HG03432 (cell line): ENCODE results near the gene CCDC188.

Source experiments
- ATAC-seq: cut with Tn5 transposase; IDR thresholded peaks from one replicate; pipeline ENCODE4 v1.9.1; 2021; ENCODE audit warnings: mild to moderate bottlenecking, moderate library complexity; ENCODE audit not compliant: unreplicated experiment

Gene CCDC188

DNA sequence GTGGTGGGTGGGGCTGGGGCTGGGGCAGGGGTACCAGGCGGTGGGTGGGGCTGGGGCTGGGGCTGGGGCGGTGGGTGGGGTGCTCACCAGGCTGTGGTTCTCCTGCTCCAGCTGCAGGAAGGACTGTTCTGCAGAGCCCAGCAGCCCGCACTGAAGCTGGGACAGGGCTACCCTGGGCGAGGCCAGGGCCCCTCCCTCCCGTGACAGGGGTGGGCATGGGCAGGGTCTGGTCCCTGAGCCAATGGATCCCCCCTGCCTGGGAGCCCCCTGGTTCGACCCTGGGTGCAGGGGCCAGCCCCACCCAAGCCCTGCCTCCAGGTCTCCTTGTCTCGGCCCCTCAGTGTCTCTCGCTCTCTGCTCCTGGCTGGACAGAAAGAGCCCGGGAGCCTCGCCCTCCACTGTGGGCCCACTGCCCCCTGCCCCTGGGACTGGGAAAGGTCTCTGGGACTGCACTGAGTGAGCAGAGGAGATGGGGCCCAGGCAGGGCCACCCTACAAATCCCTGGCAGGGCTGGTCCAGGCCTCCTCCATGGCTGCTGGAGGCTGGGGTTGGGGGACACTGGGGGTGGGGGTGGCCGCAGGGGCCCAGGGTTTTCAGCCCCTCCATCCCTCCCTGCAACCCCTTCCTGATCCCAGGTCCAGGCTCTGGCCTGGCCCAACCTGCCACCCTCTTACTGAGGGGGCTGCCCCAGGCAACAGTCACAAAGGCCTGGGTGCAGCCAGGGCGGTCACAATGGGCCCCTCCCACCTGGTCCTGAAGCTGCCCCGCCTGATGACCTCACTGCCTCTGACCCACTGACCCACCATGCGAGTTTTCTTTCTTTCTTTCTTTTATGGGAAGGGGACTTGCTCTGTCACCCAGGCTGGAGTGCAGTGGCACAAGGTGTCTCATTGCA is at the start of gene CCDC188:
TSS of gene CCDC188 (minus strand) at position 675 of the 895 bp plus-strand sequence. CDS start at position 606, 69 bp downstream.
- ATAC-seq, result no peak

DNA sequence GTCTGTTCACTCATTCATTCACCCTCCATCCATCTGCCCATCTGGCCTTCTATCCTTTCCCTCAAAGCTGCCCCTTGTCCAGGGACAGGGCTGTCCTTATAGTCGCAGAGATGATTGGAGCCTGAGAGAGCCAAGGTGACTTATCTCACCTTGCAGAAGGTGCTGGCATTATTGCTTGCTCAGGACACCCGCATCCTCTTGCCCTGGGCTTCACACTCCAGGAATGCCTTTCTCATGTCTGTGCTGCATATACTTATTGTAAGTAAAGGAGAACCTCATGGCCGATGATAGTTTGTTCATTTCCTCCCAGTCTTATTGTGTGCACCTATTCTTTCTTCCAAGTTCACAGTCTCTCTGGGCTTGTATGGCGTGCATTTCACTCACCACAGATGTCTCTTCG is 49.1 kb upstream of the CCDC188 start:
- ATAC-seq, result no peak

DNA sequence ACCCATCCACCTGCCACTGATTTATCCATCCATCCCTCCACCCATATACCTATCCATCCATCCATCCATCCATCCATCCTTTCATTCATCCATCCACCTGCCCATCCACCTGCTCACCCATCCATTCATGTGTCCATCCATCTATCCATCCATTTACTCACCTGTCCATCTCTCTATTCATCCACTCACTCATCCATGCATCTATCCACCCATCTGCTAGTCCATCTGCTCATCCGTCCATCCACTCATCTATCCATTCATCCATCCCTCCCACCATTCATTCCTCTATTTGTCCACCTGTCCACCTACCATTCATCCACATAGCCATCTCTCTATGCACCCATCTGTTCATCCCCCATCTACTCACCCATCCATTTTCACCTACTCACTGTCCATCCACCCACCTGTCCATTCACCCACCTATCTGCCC is 48.6 kb upstream of the CCDC188 start:
- no peak for ATAC-seq

DNA sequence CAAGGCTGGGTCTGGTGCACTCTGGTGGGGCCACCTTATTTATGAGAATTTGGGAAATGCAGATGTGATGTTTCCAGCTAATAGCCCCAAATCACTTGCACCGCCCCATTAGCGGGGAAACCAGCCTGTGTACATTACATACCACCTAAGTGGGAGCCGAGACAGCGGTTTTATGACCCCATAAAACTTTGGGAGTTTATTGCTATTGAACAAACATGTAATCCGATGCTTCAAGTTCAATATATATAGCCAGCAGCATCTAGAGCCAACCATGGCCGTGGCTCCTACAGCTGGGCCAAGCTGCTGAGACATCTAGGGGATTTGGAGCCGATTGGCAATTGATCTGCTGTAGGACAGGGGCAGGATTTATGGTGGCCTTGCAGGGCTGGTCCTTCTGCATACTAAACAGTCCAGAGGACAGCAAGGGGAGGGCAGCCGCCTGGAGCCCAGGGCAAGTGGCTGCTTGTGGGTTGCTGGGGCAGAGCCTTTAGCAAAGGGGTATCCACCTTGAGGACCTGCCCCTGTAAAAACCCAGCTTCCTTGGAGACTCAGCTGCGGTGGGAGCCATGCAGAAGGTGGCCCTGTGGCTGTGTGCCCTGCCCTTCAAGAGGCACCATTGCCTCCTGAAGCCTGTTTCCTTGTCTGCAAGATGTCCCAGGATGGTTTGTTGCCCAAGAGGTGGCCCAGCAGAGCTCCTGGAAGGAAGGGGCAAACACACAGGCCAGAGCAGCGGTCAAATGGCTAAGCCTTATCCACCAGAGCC is 47.9 kb upstream of the CCDC188 start:
- no peak for ATAC-seq

DNA sequence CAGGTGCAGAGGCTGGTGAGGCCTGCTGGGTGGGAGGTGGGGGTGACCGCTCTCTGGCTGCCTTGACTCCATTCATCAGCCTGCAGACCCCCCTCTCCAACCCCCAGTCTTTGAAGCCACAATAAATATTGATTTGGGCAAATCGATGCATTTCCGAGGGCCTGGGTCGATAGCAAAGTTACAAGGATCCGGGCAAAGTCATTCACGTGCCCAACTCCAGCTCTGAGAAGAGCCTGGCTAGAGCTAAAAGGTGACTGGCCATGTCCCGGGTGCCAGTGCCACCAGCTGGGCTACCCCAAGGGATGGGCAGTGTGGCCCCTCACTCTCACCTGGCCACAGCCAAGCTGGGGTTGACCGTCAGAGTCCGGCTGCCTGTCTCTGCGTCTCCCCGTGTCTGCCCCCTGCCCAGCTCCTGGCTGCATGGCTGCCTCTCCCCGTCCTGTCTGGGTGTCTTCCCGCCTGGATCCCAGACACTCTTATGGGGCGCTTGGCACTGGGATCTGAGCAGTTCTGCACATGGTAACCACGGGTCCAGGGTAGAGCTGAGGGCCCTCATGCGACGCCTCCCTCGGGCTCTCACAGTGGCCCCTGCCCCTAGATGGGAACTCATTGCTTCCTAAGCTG is 46.7 kb upstream of the CCDC188 start:
- no peak for ATAC-seq

DNA sequence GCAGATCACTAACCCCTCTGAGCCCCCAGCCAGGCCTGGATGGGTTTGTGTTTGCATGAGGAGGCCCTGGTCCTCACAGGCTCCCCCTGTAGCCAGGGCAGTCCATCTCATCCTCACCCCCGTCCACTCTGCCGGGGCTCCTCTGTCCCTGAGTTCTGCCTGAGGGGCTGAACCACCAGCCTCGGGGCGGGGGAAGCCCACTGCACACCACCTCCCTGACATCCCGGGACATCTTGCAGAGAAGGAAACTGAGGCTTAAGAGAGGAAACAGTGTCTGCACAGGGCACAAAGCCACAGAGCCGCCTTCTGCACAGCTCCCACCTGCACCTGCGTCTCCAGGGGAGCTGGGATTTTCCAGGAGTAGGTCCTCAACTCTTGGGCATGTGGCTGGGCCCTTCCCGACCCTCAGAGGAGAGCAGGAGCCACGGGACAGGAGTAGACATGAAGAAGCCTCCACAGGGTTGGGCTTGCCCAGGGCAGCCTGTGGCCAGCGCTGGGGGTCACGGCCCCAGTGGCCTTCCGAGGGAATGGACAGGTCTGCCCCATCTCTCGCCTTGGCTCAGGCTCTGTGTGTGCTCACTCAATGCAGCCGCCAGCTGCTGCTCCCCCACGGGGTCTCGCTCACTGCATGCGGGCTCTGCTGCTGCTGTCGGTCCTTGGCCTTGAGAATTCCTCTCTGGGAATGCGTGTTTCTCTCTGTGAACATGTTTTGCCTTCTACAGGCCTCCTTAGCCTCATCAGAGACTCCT is 45.4 kb upstream of the CCDC188 start:
- ATAC-seq, result no peak

DNA sequence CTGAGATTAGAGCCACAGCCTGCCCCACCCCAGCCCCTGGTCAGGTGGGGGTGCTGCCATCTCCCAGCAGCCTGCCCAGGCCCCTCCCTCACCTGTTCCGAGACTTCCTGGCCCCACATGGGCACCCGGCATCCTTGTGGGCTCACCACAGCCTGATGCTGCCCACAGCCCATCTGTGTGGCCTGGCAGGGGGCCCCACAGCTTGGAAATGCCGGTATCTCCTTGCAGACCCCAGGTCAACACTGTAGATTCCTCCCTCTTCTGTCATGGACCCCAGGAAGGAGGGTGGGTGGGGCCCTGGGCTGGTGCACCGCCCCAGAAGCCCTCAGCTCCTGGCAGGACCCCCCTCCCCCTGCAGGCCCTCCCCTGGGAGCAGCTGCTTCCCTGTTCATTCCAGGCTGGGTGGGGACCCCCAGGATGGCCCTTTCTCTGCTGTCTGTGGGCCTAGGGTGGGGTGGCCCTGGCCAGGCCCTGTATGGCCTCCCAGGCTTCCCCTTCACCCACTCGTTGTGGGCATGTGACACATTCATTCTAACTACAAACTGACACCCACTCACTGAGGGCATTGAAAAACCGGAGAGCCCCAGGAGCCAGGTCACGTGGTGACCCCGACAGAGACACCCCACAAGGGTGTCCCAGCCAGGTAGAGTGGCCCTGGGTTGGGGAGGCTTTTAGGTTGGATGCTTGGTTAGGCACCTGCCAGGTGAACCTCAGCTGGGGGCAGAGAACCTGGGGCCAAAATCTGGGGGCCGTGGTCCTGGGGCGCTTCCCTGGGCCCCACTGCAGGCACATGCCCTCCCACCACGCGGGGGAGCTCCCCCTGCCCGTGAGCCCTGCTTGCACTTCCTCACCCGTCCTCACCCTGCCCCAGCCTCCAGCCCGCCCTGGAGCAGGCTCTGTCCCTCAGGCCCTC is 44.1 kb upstream of the CCDC188 start:
- no peak for ATAC-seq

DNA sequence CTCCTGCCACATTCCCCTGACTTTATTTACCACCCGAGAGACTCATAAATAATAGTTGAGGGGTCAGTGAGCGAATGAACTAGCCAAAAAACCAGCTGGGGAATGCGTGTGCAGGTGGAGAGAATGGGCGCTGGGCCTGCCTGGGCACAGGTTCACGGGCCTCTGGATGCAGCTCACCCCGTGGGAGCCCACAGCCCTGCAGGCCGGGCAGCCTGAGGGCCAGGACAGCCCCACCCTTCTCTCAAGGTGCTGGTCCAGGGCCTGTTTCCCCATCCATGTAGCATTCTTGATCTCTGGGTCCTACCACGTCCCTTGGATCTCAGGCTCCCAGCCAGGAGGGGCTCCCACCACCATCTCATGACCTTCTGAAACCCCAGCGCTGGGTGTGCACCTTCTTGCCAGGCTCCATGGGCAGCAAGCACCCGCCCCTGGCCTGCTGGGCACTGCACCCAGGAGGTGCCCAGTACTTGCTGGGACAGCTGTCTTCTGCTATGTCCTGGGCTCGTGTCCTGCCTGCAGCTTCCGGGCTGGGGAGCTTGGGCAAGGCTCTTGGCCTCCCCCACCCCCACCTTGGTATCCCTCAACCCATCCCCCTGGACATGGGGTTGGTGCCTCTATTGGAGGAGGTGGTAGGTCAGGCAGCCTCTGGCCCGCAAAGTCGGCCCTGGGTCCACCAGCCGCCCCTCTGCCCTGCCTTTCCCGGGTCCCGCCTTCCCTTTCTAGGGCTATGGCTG is 43.1 kb upstream of the CCDC188 start:
- ATAC-seq, result no peak

DNA sequence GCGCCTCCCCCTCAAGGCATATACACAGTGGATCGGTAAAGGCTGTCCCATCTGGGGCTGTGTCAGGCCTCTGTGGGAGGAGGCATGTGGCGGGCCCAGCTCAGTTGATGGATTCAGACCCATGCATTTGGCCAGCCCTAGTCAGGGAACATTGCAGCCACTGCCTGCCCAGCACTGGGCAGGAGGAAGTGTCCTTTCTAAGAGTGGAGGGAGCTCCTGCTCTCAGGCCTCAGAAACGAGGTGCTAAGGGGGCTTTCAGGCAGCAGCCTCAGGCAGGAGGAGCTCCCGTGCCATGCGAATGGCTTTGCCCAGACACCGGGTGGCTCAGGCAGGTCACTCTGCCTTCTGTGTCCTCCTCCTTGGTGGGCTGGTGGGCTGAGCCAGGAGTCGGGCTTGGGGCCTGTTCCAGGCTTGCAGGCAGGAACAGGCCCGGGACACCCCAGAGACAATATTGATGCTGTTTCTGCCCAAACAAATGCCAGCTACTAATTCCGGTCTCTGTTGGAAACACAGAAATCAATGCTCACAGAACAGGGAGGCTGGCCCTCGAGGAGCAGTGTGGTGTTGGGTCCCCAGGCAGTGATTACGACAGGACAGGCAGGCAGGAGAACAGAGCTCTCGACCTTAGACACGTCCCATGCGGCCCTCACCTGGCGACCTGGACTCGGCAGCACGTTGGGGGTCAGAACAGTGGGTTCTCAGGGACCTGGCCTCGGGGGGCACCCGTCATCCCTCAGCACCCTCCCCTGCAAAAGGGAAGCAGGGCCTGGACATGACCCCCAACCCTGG is 42.3 kb upstream of the CCDC188 start:
- ATAC-seq, result no peak

DNA sequence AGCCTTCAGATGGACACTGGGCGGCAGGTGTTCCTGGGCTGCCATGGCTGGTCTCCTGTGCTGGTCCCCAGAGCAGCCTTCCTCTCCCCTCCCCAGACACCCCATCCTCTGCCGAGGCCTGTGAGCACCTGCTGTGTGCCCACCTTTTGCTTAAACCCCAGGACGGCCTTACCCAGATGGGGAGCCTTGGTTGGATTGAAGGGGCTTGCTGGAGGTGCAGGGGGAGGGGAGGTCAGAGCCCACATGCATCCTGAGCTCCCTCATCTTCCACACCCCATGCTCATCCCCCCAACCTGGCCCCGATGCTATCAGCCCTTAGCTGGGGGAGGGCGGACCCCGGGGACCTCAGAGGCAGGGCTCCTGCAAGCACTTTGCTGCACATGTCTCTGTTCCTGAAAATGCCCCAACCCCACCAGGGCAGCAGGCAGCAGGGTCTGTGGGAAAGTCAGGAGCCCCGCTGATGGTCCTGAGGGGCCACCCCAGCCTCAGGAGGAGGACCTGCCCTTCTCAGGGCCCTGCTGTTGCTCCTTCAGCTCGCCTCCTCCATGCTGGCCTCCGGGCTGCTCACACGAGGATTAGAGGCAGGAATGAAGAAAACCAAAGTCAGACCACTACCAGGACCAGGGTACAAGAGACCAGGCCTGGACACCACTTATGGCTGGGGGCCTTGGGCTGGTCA is 41.6 kb upstream of the CCDC188 start:
- no peak for ATAC-seq

DNA sequence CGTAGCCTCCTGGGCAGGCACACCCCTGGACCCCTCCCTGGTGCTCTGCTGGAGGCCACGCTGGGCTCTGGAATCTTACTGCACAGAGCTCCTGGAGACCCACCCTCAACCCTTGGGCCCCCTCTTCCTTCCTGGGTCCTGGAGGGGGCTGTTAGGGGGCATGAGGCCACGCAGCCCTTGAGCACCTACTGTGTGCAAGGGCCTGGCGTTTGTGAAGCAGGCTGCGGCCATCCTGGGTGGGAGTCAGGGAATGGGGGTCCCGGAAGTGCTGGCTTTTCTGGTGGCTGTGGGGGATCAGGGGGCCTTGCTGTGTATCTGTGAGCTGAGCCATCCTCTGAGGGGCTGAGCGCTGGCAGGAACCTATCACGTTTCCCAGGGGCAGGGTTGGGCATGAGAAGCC is 40.9 kb upstream of the CCDC188 start:
- ATAC-seq, result no peak

DNA sequence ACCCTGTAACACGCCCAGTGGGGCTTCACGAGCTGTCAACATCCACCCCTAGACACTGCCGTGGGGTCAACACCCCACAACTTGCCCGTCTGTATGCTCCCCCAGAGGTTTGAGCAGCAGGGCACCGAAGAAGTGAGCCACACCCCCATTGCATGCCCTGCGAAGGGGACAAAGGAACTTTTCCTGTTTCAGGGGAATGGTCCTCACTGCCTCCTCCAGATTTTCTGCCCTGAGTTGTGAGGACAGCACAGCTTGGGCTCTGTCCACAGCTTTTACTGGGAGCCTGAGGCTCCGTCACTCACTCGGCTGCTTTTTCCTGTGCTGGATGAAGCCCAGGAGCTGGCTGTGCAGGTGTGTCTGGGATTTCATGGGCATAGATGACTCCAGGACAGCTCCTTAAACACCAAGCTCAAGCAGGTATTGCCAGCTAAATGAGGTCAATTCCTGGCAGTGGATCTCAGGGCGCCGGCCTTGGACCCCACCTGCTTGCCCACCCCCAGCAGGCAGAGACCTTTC is 40.2 kb upstream of the CCDC188 start:
- ATAC-seq, result no peak

DNA sequence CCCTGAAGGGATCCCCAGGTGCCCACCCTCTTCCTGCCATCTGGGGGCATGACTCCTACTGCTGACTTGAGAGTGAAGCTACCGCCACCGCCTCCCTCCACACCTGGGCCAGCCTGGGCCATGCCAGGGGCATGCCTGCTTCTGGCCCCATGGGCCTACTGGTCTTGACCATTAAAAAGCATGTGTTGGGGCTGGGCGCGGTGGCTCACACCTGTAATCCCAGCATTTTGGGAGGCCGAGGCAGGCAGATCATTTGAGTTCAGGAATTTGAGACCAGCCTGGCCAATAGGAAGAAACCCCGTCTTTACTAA is 37.7 kb upstream of the CCDC188 start:
- no peak for ATAC-seq

DNA sequence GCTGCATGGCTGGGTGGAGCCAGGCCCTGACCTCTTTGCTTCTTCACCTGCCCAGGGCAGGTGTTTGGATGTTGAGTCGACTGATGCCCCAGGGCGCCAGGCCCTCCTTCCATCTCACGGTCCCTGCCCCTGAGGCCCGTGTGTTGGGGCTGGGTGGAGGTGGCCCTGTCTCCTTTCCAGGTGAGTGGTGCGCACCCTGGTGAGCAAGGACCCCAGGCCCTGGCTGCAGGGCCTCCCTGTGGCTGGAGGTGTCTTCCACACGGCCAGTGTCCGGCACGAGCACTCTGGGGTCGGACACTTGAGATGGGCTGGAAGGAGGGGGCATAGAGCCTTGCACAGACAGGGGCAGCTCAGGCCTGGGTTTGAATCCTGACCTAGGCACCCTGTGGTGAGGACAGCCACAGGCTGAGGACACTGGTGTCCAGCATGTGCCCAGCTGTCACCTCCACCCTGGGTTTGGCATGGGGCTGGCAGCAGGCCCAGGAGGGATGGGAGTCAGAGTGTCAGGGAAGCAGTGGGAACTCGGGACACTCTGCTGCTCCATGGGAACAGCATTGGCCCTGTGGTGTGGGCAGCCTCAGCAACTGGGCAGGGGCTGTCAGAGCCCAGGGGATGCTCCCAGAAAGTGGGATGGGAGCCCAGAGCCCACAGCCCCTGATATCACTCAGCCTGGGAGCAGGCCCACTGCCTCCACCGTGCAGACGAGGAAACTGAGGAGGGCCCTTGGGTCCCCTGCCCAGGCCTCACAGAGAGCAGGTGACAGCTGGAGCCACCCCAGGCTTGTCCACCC is 37.1 kb upstream of the CCDC188 start:
- no peak for ATAC-seq

DNA sequence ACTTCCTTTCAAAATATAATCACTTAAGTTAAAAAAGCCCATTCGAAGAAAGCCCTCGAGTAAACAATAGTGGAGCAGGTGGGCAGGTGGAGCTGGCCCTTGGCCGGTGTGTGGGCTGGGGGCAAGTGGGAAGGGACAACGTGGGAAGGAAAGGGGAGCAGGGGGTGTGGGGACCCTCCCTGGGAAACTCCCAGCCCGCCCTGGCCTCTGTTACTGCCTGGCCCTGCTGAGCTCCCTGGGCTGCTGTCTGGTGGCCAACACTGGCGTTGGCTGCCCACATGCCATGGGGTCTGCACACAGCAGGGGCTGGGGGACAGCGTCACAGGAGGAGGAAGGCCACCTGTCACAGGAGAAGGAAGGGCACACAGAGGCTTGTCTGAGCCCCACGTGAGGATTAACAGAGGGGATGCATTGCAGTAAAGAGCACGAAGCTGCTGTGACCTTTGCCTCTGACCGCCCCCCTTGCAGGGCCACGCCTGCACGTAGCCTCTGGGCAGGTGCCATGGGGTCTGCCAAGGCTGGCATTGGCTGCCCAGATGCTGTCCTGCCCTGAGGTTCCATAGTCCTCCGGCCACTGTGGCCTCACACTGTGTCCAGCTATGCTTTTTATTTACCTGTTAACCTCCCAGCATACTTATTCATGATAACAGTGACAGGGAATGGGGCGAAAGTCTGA is 36.2 kb upstream of the CCDC188 start:
- ATAC-seq, result no peak

DNA sequence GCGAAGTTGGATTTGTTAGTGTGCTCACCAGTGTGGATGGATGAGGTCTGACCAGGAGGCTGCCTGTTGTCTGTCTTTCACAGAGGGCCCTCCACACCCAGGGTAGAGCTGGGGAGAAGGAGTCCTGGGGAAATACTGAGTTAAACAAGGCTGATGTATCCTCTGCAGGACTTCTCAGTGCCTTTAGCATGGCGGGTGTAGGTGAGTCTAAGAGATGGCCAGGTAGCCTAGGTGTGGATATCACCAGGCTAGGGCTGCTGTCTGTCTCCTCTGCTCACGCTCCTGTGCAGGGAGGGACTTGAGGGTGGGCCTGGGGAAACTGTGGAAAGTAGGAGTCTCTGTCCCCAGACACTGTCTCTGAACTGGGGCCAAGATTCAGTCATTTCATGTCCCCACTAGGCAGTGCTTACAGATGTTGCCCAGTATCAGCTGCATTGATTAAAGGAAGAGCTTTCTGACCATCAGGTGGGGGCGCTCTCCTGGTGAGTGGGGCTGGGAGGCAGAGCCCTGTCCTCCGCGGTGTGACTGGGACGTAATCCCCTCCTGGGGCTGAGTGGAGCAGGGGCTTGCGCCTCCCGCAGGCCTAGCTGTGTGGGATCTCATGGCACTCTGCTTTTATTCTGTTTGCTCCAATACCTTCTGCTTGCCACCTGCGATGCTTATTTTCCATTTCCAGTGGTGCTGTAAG is 35.5 kb upstream of the CCDC188 start:
- no peak for ATAC-seq
